ENCODE results near the gene SNRPD3.
"Not testable (repeated sequence)": the region's sequence is repeated elsewhere in the genome, so short reads cannot be mapped to it uniquely, and the experiment has no call there.

Gene SNRPD3

GRCh38 chr22:24519496-24519895 lies 36.3 kb upstream of the SNRPD3 start:
- H3K4me1 ChIP-seq (ENCODE audit: insufficient read depth, low read length): 0 out of 2 replicates have a peak, but pooled peaks cover 3% of the 10 kb centered on the region
- H3K9ac ChIP-seq (ENCODE audit: low read depth, low read length): no peak overlapping the region

GRCh38 chr22:24521791-24522245 lies 34.0 kb upstream of the SNRPD3 start:
- no peak overlapping the region for H3K9ac ChIP-seq (ENCODE audit: low read depth, low read length)

More at GRCh38 chr22:24519496-24519895, 36.3 kb upstream of the SNRPD3 start:
- Histone ChIP-seq H3K9me3 (ENCODE audit: control insufficient read depth, insufficient read depth, low read length) (no peaks in the 10 kb centered on the region), H3K36me3 (ENCODE audit: insufficient read depth, low read length) (no peaks in the 10 kb centered on the region)

GRCh38 chr22:24523873-24524272 lies 31.9 kb upstream of the SNRPD3 start:
- no peaks in the 10 kb centered on the region for H3K4me1 ChIP-seq (ENCODE audit: insufficient read depth, low read length)
- no peaks in the 10 kb centered on the region for H3K9me3 ChIP-seq (ENCODE audit: control insufficient read depth, insufficient read depth, low read length)
- no peaks in the 10 kb centered on the region for H3K36me3 ChIP-seq (ENCODE audit: insufficient read depth, low read length)
- no peak overlapping the region for H3K9ac ChIP-seq (ENCODE audit: low read depth, low read length)

More at GRCh38 chr22:24521791-24522245, 34.0 kb upstream of the SNRPD3 start:
- H3K9me3 ChIP-seq (ENCODE audit: control insufficient read depth, insufficient read depth, low read length): no peaks in the 10 kb centered on the region
- H3K4me1 ChIP-seq (ENCODE audit: insufficient read depth, low read length): no peaks in the 10 kb centered on the region
- H3K36me3 ChIP-seq (ENCODE audit: insufficient read depth, low read length): no peaks in the 10 kb centered on the region

GRCh38 chr22:24525416-24526037 lies 30.3 kb upstream of the SNRPD3 start:
- Histone ChIP-seq H3K4me1 (ENCODE audit: insufficient read depth, low read length) (no peaks in the 10 kb centered on the region), H3K9ac (ENCODE audit: low read depth, low read length) (no peak overlapping the region), H3K36me3 (ENCODE audit: insufficient read depth, low read length) (no peaks in the 10 kb centered on the region), H3K9me3 (ENCODE audit: control insufficient read depth, insufficient read depth, low read length) (no peaks in the 10 kb centered on the region)

GRCh38 chr22:24526191-24526590 lies 29.6 kb upstream of the SNRPD3 start:
- no peaks in the 10 kb centered on the region for H3K4me1 ChIP-seq (ENCODE audit: insufficient read depth, low read length)
- H3K9ac ChIP-seq (ENCODE audit: low read depth, low read length): no peak overlapping the region
- H3K36me3 ChIP-seq (ENCODE audit: insufficient read depth, low read length): no peaks in the 10 kb centered on the region
- H3K9me3 ChIP-seq (ENCODE audit: control insufficient read depth, insufficient read depth, low read length): no peaks in the 10 kb centered on the region

GRCh38 chr22:24529898-24530297 lies 25.9 kb upstream of the SNRPD3 start:
- Histone ChIP-seq H3K9me3 (ENCODE audit: control insufficient read depth, insufficient read depth, low read length) (no peaks in the 10 kb centered on the region), H3K36me3 (ENCODE audit: insufficient read depth, low read length) (no peaks in the 10 kb centered on the region), H3K9ac (ENCODE audit: low read depth, low read length) (no peak overlapping the region), H3K4me1 (ENCODE audit: insufficient read depth, low read length) (no peaks in the 10 kb centered on the region)

GRCh38 chr22:24530968-24531367 lies 24.8 kb upstream of the SNRPD3 start:
- H3K4me1 ChIP-seq (ENCODE audit: insufficient read depth, low read length); H3K9me3 ChIP-seq (ENCODE audit: control insufficient read depth, insufficient read depth, low read length); H3K9ac ChIP-seq (ENCODE audit: low read depth, low read length); H3K36me3 ChIP-seq (ENCODE audit: insufficient read depth, low read length): not testable (repeated sequence)

GRCh38 chr22:24532075-24532474 lies 23.7 kb upstream of the SNRPD3 start:
- H3K9me3 ChIP-seq (ENCODE audit: control insufficient read depth, insufficient read depth, low read length): no peaks in the 10 kb centered on the region
- H3K4me1 ChIP-seq (ENCODE audit: insufficient read depth, low read length): no peaks in the 10 kb centered on the region
- no peaks in the 10 kb centered on the region for H3K36me3 ChIP-seq (ENCODE audit: insufficient read depth, low read length)
- H3K9ac ChIP-seq (ENCODE audit: low read depth, low read length): no peak overlapping the region

- H3K36me3 ChIP-seq (ENCODE audit: insufficient read depth, low read length): no peaks in the 10 kb centered on the region
- no peaks in the 10 kb centered on the region for H3K4me1 ChIP-seq (ENCODE audit: insufficient read depth, low read length)
- H3K9me3 ChIP-seq (ENCODE audit: control insufficient read depth, insufficient read depth, low read length): no peaks in the 10 kb centered on the region
- H3K9ac ChIP-seq (ENCODE audit: low read depth, low read length): no peak overlapping the region
Measured at GRCh38 chr22:24535348-24535747, 20.5 kb upstream of the SNRPD3 start.

- Histone ChIP-seq H3K9me3 (ENCODE audit: control insufficient read depth, insufficient read depth, low read length) (no peaks in the 10 kb centered on the region), H3K36me3 (ENCODE audit: insufficient read depth, low read length) (no peaks in the 10 kb centered on the region), H3K4me1 (ENCODE audit: insufficient read depth, low read length) (no peaks in the 10 kb centered on the region), H3K9ac (ENCODE audit: low read depth, low read length) (no peak overlapping the region)
Measured at GRCh38 chr22:24536089-24536488, 19.7 kb upstream of the SNRPD3 start.

- H3K4me1 ChIP-seq (ENCODE audit: insufficient read depth, low read length): no peaks in the 10 kb centered on the region
- H3K9ac ChIP-seq (ENCODE audit: low read depth, low read length): no peak overlapping the region
- H3K36me3 ChIP-seq (ENCODE audit: insufficient read depth, low read length): peaks cover 5% of the 10 kb centered on the region; the same call in 1 of the 2 replicates
- no peaks in the 10 kb centered on the region for H3K9me3 ChIP-seq (ENCODE audit: control insufficient read depth, insufficient read depth, low read length)
Measured at GRCh38 chr22:24540470-24540869, 15.3 kb upstream of the SNRPD3 start.

- H3K4me1 ChIP-seq (ENCODE audit: insufficient read depth, low read length): no peaks in the 10 kb centered on the region
- no peaks in the 10 kb centered on the region for H3K9me3 ChIP-seq (ENCODE audit: control insufficient read depth, insufficient read depth, low read length)
- peaks cover 8% of the 10 kb centered on the region; the same call in 1 of the 2 replicates for H3K36me3 ChIP-seq (ENCODE audit: insufficient read depth, low read length)
- H3K9ac ChIP-seq (ENCODE audit: low read depth, low read length): no peak overlapping the region
Measured at GRCh38 chr22:24541681-24542515, 13.9 kb upstream of the SNRPD3 start.

- Histone ChIP-seq H3K4me1 (ENCODE audit: insufficient read depth, low read length) (no peaks in the 10 kb centered on the region), H3K9ac (ENCODE audit: low read depth, low read length) (no peak overlapping the region), H3K36me3 (ENCODE audit: insufficient read depth, low read length) (peaks cover 8% of the 10 kb centered on the region; the same call in 1 of the 2 replicates), H3K9me3 (ENCODE audit: control insufficient read depth, insufficient read depth, low read length) (no peaks in the 10 kb centered on the region)
Measured at GRCh38 chr22:24542641-24543040, 13.2 kb upstream of the SNRPD3 start.

GRCh38 chr22:24543185-24543601 lies 12.6 kb upstream of the SNRPD3 start:
- Histone ChIP-seq H3K4me1 (ENCODE audit: insufficient read depth, low read length) (no peaks in the 10 kb centered on the region), H3K9ac (ENCODE audit: low read depth, low read length) (no peak overlapping the region), H3K9me3 (ENCODE audit: control insufficient read depth, insufficient read depth, low read length) (no peaks in the 10 kb centered on the region), H3K36me3 (ENCODE audit: insufficient read depth, low read length) (peaks cover 8% of the 10 kb centered on the region; the same call in 1 of the 2 replicates)

Measured in ES-I3 (cell line).